Osteocyte (in vitro differentiated cells): Measurements from ENCODE around the gene GHITM. TPM values are rescaled to one million over a fixed set of nuclear protein-coding genes. Genes with fewer than 3 reads are reported as not detected.
A peak's percentile ranks its signal among the peaks of the same experiment; 100 is the strongest.

Source experiments
- DNase-seq: peaks from one replicate; pipeline ENCODE4 v3.0.0; 2021; ENCODE audit warnings: mixed read lengths; ENCODE audit not compliant: unreplicated experiment; ENCODE audit errors: extremely low spot score
- H3K27ac Mint-ChIP-seq: one replicate; pipeline ENCODE4 v1.8.0; 2021; ENCODE audit warnings: mild to moderate bottlenecking, mixed read lengths; ENCODE audit not compliant: unreplicated experiment
- H3K27me3 Mint-ChIP-seq: one replicate; pipeline ENCODE4 v1.8.0; 2021; ENCODE audit warnings: mixed read lengths; ENCODE audit not compliant: unreplicated experiment
- H3K36me3 Mint-ChIP-seq: one replicate; pipeline ENCODE4 v1.8.0; 2021; ENCODE audit warnings: mixed read lengths; ENCODE audit not compliant: unreplicated experiment
- H3K4me1 Mint-ChIP-seq: one replicate; pipeline ENCODE4 v1.8.0; 2021; ENCODE audit warnings: mixed read lengths; ENCODE audit not compliant: unreplicated experiment
- H3K4me3 Mint-ChIP-seq: one replicate; pipeline ENCODE4 v1.8.0; 2021; ENCODE audit warnings: mild to moderate bottlenecking, moderate library complexity, mixed read lengths; ENCODE audit not compliant: unreplicated experiment
- H3K9me3 Mint-ChIP-seq: one replicate; pipeline ENCODE4 v1.8.0; 2021; ENCODE audit warnings: mixed read lengths; ENCODE audit not compliant: unreplicated experiment
- total RNA-seq: library from RNA; stranded (reverse); gene quantifications from 2 replicates; pipeline ENCODE4 v1.2.1, GENCODE V29; 2021
- TF ChIP-seq, protein P1 (sequence below): fragments of 200-600 bp; sonication (generic); IDR thresholded peaks from 2 replicates; pipeline ENCODE4 v1.5.0; 2021; ENCODE audit warnings: antibody characterized with exemption, mild to moderate bottlenecking, moderate library complexity

GHITM gene
- total RNA-seq, 1 donor from 2014 or later, result 105 TPM

DNA sequence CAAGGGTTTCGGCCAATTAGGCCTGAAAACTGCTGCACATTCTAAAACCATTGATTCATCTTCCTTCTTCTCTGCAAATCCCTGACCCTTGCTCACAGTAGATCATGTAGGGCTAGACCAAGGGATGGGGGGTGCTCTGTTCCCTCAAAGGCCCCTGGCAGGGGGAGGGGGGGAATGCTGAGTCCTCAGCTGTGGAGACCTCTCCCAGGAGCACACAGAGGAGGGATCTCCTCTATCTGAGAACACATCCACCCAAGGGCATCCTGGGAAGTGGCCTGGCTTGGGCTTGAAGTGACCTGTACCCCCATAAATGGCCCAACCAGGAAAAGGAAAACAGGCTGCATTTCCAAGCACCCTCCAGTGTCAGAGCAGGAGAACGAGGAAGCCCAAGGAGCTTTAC is 54.0 kb downstream of the GHITM start:
- Mint-ChIP-seq H3K27ac (no peak overlapping the region), H3K9me3 (no peaks in the 10 kb centered on the region), H3K36me3 (no peaks in the 10 kb centered on the region), H3K4me1 (peaks cover 2% of the 10 kb centered on the region), H3K27me3 (peaks cover 24% of the 10 kb centered on the region), H3K4me3 (no peak overlapping the region)
- TF ChIP-seq, protein P1, sequence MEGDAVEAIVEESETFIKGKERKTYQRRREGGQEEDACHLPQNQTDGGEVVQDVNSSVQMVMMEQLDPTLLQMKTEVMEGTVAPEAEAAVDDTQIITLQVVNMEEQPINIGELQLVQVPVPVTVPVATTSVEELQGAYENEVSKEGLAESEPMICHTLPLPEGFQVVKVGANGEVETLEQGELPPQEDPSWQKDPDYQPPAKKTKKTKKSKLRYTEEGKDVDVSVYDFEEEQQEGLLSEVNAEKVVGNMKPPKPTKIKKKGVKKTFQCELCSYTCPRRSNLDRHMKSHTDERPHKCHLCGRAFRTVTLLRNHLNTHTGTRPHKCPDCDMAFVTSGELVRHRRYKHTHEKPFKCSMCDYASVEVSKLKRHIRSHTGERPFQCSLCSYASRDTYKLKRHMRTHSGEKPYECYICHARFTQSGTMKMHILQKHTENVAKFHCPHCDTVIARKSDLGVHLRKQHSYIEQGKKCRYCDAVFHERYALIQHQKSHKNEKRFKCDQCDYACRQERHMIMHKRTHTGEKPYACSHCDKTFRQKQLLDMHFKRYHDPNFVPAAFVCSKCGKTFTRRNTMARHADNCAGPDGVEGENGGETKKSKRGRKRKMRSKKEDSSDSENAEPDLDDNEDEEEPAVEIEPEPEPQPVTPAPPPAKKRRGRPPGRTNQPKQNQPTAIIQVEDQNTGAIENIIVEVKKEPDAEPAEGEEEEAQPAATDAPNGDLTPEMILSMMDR, result no peak
- no peak for DNase-seq

DNA sequence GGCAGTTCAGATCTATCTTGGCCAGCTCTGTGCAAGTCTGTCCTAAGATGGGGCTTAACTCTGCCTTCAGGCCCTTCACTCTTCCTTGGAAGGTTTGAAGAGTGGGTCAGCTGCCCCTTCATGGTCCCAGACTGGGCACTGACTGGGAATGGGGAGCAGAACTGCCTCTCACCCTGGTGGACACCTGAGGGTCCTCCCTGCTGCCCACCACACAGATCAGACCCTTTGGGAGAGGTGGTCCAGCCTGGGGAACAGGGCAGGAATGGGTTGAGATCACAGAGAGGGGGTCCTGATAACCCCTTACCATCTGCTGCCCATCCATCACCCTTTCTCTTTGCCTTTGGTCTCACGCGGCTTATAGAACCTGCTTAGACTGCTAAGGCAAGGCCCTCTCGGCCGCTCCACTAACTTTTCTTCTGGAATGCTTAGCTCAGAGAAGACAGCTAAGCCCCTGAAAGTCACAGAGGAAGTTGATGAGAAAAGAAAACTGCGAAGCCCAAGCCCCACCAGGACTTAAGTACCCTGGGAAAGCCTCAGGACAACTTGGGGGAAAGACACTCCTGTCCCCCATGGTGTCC is 54.6 kb downstream of the GHITM start:
- Mint-ChIP-seq H3K27me3 (peaks cover 28% of the 10 kb centered on the region), H3K4me3 (no peak overlapping the region), H3K4me1 (peaks cover 2% of the 10 kb centered on the region), H3K36me3 (no peaks in the 10 kb centered on the region), H3K9me3 (no peaks in the 10 kb centered on the region), H3K27ac (no peak overlapping the region)
- TF ChIP-seq, protein P1, result no peak
- no peak for DNase-seq

DNA sequence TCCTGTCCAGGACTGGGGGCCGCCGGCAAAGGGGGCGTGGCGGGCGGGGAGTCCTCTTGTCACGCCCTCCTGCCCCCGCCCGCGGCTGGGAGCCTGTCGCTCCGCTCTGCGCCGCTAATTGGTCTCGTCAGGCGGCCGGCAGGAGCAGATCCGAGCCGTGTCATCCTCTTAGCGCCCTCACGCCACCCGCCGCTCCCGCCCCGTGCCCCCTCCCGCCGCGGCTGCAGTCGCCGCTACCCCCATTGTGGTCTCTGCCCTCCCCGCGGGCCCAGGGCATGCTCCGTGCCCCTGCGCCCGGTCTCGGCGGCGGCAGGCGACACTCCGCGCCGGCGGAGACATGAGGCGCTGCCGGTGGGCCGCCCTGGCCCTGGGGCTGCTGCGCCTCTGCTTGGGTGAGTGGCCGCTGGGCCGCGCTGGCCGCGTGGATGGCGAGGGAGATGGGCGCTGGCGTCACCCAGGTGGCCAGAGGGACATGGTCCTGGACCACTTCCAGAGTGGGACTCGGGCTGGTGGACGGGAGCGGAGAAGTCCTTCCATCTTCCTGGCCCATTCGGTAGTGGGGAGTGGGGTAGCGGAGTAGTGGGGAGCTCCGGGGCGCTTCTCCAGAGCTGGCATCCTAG is 55.2 kb downstream of the GHITM start, which contains the start of gene CDHR1:
Gene CDHR1 (plus strand): TSS at position 114 of the 620 bp plus-strand sequence. CDS start 224 bp downstream, at position 338.
- no peaks in the 10 kb centered on the region for H3K36me3 Mint-ChIP-seq
- H3K4me3 Mint-ChIP-seq, result peak within 1 kb of the TSS; percentile 38

DNA sequence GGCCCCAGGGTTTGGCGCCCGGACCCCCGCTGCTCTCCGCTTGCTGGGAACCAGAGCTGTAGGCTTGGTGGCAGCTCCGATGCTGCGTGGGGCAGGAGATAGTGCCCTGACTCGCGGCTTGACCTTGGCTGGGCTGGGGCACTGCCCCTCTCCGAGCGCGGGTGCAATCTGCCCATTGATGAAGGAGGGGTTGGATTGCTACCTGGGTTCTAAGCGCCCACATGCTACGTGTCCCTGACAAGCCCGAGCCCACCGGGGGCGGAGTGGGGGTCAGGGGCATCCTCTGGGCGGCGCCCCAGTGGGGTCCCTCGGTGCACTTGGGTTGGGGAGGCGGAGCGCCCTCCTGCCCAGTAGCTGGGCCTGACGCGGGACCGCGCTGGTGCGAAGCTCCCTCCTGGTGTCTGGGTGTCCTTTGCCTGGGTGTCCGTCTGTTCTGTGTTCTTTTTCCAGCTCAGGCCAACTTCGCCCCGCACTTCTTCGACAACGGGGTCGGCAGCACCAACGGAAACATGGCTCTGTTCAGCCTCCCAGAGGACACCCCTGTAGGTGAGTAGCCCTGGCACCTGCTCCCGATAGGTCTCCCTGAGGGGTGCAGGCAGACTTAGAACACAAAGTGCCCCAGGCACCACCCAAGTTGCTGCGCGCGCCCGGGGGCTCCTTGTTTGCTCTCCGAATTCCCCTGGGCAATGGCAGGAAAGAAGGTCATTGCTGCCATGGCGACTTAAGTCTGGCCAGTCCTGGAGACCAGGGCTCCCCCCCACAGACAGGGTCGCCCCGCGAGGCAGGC is 55.9 kb downstream of the GHITM start:
- Mint-ChIP-seq H3K4me3 (peak overlapping the region; percentile 38), H3K27me3 (peaks cover 30% of the 10 kb centered on the region), H3K27ac (no peak overlapping the region), H3K9me3 (no peaks in the 10 kb centered on the region), H3K36me3 (no peaks in the 10 kb centered on the region), H3K4me1 (peaks cover 2% of the 10 kb centered on the region)
- no peak for DNase-seq
- TF ChIP-seq, protein P1, result no peak

More for the DNA sequence above, 55.2 kb downstream of the GHITM start, which contains the start of gene CDHR1:
- H3K9me3 Mint-ChIP-seq, result no peaks in the 10 kb centered on the region
- TF ChIP-seq, protein P1, result no peak
- H3K4me1 Mint-ChIP-seq, result peaks cover 2% of the 10 kb centered on the region
- DNase-seq, result no peak
- H3K27me3 Mint-ChIP-seq, result peaks cover 28% of the 10 kb centered on the region
- H3K27ac Mint-ChIP-seq, result no peak within 1 kb of the TSS

DNA sequence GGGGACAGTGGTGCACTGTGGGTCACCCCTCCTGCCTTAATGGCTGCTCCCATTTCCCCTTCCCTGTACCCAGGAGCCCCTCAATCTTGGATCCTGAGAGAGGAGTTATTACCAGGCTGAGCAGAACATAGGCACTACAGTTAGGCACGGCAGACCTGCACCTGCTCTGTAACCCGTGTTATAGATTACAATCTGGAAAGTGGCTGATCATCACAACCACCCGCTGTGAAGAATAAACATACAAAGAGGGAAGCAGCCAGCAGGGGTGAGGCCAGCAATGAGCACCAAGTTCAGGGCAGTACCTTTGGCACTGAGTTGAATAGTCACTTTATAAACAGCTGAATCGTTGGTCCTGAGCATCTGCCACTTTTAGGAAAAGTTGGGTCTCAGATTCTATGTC is 56.8 kb downstream of the GHITM start:
- H3K4me3 Mint-ChIP-seq, result no peak overlapping the region
- H3K36me3 Mint-ChIP-seq, result no peaks in the 10 kb centered on the region
- H3K4me1 Mint-ChIP-seq, result peaks cover 2% of the 10 kb centered on the region
- no peak overlapping the region for H3K27ac Mint-ChIP-seq
- H3K27me3 Mint-ChIP-seq, result peaks cover 34% of the 10 kb centered on the region
- no peak for DNase-seq
- H3K9me3 Mint-ChIP-seq, result no peaks in the 10 kb centered on the region
- TF ChIP-seq, protein P1, result no peak
